Chondrocyte (in vitro differentiated cells): ENCODE results near the gene HOGA1. TPM values are rescaled to one million over a fixed set of nuclear protein-coding genes. Genes with fewer than 3 reads are reported as not detected.

ENCODE experiments used
- DNase-seq: peaks from one replicate; pipeline ENCODE4 v3.0.0; 2021; ENCODE audit warnings: mixed read lengths, low spot score
- H3K27ac Mint-ChIP-seq: one replicate; pipeline ENCODE4 v1.8.0; 2021; ENCODE audit warnings: mild to moderate bottlenecking, moderate library complexity, mixed read lengths; ENCODE audit not compliant: unreplicated experiment
- H3K27me3 Mint-ChIP-seq: 2 replicates; pipeline ENCODE4 v1.8.0; 2021; ENCODE audit warnings: low read depth, mixed read lengths
- H3K36me3 Mint-ChIP-seq: 2 replicates; pipeline ENCODE4 v1.8.0; 2021; ENCODE audit warnings: low read depth, mixed read lengths
- H3K4me1 Mint-ChIP-seq: 2 replicates; pipeline ENCODE4 v1.8.0; 2021; ENCODE audit warnings: low read depth, mild to moderate bottlenecking, mixed read lengths
- H3K4me3 Mint-ChIP-seq: one replicate; pipeline ENCODE4 v1.8.0; 2021; ENCODE audit warnings: mild to moderate bottlenecking, moderate library complexity, mixed read lengths; ENCODE audit not compliant: unreplicated experiment
- H3K9me3 Mint-ChIP-seq: 2 replicates; pipeline ENCODE4 v1.8.0; 2021; ENCODE audit warnings: low read depth, mixed read lengths
- CTCF ChIP-seq: fragments of 200-600 bp; sonication (generic); IDR thresholded peaks from 2 replicates; pipeline ENCODE4 v1.5.0; 2021; ENCODE audit warnings: antibody characterized with exemption, mild to moderate bottlenecking, moderate library complexity
- total RNA-seq: library from RNA; stranded (reverse); gene quantifications from 3 replicates; pipeline ENCODE4 v1.2.1, GENCODE V29; 2021

The HOGA1 gene
- total RNA-seq, 1 donor from 2014 or later: 0.12 TPM

DNA sequence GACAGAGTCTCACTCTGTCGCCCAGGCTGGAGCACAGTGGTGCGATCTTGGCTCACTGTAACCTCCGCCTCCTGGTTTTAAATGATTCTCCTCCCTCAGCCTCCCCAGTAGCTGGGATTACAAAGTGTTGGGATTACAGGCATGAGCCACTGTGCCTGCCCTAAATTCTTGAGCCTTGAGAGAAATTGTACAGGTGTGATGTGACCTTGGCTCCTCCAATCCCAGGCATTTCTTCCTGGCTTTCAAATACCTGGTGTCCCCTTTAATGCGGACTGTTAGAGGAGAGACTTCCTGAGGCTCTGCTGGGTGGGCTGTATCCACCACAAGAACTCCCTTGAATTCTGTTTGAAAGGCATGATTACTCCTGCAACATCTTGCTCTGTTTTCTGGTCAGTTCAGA lies 34.1 kb downstream of the HOGA1 start:
- Mint-ChIP-seq H3K4me3 (no peak overlapping the region), H3K27ac (no peak overlapping the region), H3K27me3 (no peaks in the 10 kb centered on the region), H3K36me3 (peaks cover 6% of the 10 kb centered on the region), H3K4me1 (no peaks in the 10 kb centered on the region), H3K9me3 (no peaks in the 10 kb centered on the region)
- TF ChIP-seq CTCF: no peak
- DNase-seq: no peak

GRCh38 chr10:97618733-97619132 lies 34.5 kb downstream of the HOGA1 start:
- no peak for TF ChIP-seq CTCF
- no peaks in the 10 kb centered on the region for H3K4me1 Mint-ChIP-seq

DNA sequence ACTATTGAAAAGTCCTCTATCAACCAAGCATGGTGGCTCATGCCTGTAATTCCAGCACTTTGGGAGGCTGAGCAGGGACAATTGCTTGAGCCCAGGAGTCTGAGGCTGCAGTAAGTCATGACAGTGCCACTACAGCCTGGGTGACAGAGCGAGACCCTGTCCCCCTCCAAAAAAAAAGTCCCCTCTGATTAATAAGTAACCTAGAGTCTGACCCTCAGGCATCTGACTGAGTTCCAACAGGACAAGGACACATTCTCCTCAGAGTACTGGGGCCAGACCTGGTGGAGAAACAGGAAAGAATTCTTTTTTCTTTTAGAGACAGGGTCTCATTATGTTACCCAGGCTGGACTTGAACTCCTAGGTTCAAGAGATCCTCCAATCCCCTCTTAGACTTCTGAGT lies 39.1 kb downstream of the HOGA1 start:
- Mint-ChIP-seq H3K27me3 (no peaks in the 10 kb centered on the region), H3K36me3 (no peaks in the 10 kb centered on the region), H3K4me1 (no peaks in the 10 kb centered on the region), H3K27ac (no peak overlapping the region), H3K9me3 (no peaks in the 10 kb centered on the region), H3K4me3 (no peak overlapping the region)
- no peak for TF ChIP-seq CTCF
- DNase-seq: no peak

More at GRCh38 chr10:97618733-97619132, 34.5 kb downstream of the HOGA1 start:
- Mint-ChIP-seq H3K27me3 (no peaks in the 10 kb centered on the region), H3K27ac (no peak overlapping the region), H3K4me3 (no peak overlapping the region), H3K36me3 (peaks cover 6% of the 10 kb centered on the region), H3K9me3 (no peaks in the 10 kb centered on the region)
- DNase-seq: no peak

GRCh38 chr10:97627731-97628130 lies 43.5 kb downstream of the HOGA1 start:
- no peak for DNase-seq
- H3K4me3 Mint-ChIP-seq: no peak overlapping the region
- H3K9me3 Mint-ChIP-seq: no peaks in the 10 kb centered on the region
- H3K4me1 Mint-ChIP-seq: peaks cover 5% of the 10 kb centered on the region
- TF ChIP-seq CTCF: no peak
- no peaks in the 10 kb centered on the region for H3K27me3 Mint-ChIP-seq
- H3K36me3 Mint-ChIP-seq: no peaks in the 10 kb centered on the region
- no peak overlapping the region for H3K27ac Mint-ChIP-seq

- no peak overlapping the region for H3K4me3 Mint-ChIP-seq
- peaks cover 8% of the 10 kb centered on the region for H3K4me1 Mint-ChIP-seq
- H3K36me3 Mint-ChIP-seq: peaks cover under 1% of the 10 kb centered on the region
- TF ChIP-seq CTCF: no peak
- no peaks in the 10 kb centered on the region for H3K9me3 Mint-ChIP-seq
- no peak overlapping the region for H3K27ac Mint-ChIP-seq
- no peaks in the 10 kb centered on the region for H3K27me3 Mint-ChIP-seq
- DNase-seq: no peak
Observed at GRCh38 chr10:97628228-97628627, 44.0 kb downstream of the HOGA1 start.
